Stimulated activated CD8-positive, alpha-beta memory T cell treated with anti-CD3 and anti-CD28 coated beads, Interleukin-15, amount 100 ng/mL, for 1 hour (primary cell): ENCODE measurements around the gene TBC1D3I.

ENCODE experiments used
- DNase-seq: peaks from one replicate; pipeline ENCODE4 v3.0.0-alpha.2; 2020; ENCODE audit warnings: low read depth

Gene TBC1D3I

DNA sequence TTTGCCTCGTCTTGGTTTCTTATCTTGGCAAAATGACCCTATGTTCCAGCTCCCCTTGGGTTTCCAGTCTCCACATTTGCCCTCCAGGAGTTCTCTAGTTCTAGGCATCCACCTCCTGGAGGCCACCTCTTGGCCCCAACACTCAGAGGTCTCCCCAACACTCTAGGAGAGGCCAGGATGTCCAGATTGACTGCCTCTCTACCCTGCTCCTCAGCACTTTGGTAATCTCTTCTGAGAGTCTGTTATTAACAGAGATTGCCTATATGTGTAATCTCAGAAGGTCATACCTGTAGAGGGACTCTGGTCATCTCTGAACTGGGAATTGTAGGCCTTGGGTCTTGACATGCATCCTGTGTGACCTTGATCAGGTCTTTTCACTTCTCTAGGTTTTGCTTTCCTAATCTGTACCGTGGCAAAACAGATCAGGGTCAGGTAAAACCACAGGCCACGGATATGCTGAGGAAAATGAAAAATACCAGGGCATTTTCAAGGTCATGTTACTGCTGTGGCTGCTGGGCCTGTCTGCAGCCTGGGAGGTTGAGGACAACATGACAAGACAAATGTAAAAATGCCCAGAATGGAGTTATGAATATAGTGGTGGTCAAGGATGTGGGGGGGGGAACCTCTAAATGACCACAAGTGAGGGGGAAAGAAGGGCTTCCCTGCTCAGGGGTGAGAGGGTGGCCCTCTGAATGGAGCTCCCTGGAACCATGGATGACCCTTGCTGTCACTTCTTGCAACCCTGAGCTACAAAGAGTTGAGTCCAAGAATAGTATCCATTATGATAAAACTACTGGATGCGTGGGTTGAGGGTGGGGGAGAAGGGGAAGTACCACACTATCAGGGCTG lies 58.5 kb downstream of the TBC1D3I start:
- no peak for DNase-seq

DNA sequence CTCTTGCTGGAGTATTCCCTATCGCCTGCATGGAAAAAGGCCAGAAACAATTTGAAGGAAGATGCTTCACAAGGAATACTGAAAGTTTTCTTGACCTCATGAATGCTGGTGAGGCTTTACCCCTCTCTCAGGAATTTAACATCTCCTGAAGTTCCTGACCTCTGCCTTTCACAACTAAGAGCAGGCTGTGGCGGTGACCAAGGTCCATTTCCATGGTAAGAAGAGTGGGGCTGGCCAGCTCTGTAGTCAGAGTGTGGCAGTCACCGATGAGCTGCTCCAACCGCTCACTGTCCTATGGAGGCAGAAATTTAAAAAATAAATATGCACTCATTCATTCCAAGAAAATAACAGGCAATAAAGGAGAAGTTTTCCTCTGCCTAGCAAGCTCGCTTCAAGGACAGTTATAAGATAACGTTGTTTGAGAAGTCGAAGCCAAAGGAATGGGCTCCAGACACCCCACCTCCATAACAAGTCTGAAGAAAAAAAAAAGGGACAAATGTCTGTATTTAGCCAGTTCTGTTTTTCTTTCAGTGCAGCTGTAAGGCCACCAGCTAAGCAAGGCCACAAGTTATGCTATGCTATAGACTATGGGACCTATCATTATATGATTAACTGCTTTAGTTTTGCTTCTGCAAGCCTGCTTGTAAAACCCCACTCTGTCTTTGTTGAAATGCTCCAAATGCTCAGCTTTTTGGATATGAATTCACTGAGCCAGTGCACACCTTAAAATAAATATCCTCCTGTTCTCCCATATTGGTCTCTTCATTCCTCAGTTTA lies 59.5 kb downstream of the TBC1D3I start:
- DNase-seq: no peak
